HepG2 (cell line): ENCODE measurements around the gene SPTB. TPM values are rescaled to one million over a fixed set of nuclear protein-coding genes. Genes with fewer than 3 reads are reported as not detected.

ENCODE experiments used
- ATAC-seq: fragments of 200-7000 bp; cut with Tn5 transposase; 3 replicates; pipeline ENCODE4 v1.9.1; 2020; ENCODE audit warnings: mild to moderate bottlenecking, moderate library complexity
- BruUV-seq: library from RNA; stranded (reverse); fragments of 400-500 nt; replicated peaks from 2 replicates; lab custom pipeline; 2021; lab: Mats Ljungman, UMichigan
- CTCF ChIA-PET: fragments of 300-600 bp; formaldehyde crosslinking; extraction: SDS; loops from one replicate; lab custom pipeline; 2021; ENCODE audit warnings: low total read pairs, inconsistent platforms, low intra/inter-chr PET ratio; lab: Yijun Ruan, JAX
- POLR2A ChIA-PET: fragments of 350-600 bp; sonication (Branson Sonifier 250); formaldehyde crosslinking; loops from one replicate; lab custom pipeline; 2020; ENCODE audit warnings: antibody characterized with exemption, inconsistent platforms; lab: Yijun Ruan, JAX
- DNase-seq: peaks from one replicate; pipeline ENCODE4 v3.0.0-alpha.2; 2015; ENCODE audit warnings: low spot score
- FAIRE-seq: peaks from 3 replicates; lab custom pipeline; 2011; peaks lifted over from hg19 to GRCh38; lab: Jason Lieb, UNC
- H2AFZ ChIP-seq: one replicate; pipeline ENCODE4 v1.6.1; 2011; ENCODE audit warnings: low read length, inconsistent platforms
- H3K27ac ChIP-seq: fragments of 300-600 bp; 3 replicates; pipeline ENCODE4 v1.8.0; 2011; ENCODE audit warnings: mixed run types, mild to moderate bottlenecking, mixed read lengths, low read length, inconsistent platforms; ENCODE audit not compliant: insufficient read depth; ENCODE audit errors: extremely low read length
- H3K27me3 ChIP-seq, 2 experiments: fragments of 200-600 bp in 1 of 2; 2 replicates in 1 of 2; 3 replicates in 1 of 2; pipeline versions ENCODE4 v1.6.0 to v1.8.0; 2011; ENCODE audit warnings: low read length in 2 of 2, mild to moderate bottlenecking in 2 of 2, moderate library complexity in 2 of 2, inconsistent platforms in 1 of 2; ENCODE audit not compliant: insufficient read depth in 2 of 2, control insufficient read depth in 1 of 2
- H3K36me3 ChIP-seq, 2 experiments: fragments of 200-600 bp in 1 of 2; replicated peaks in 1 of 2; 2 replicates in 1 of 2; 3 replicates in 1 of 2; pipeline versions ENCODE4 v1.5.1 to v1.8.0; 2011; ENCODE audit warnings: low read length in 2 of 2, inconsistent platforms in 1 of 2; ENCODE audit not compliant: insufficient read depth in 2 of 2, control insufficient read depth in 1 of 2
- H3K4me1 ChIP-seq: 2 replicates; pipeline ENCODE4 v1.5.1; 2012; ENCODE audit warnings: low read length, inconsistent platforms; ENCODE audit not compliant: insufficient read depth
- H3K4me2 ChIP-seq: 2 replicates; pipeline ENCODE4 v1.6.0; 2011; ENCODE audit warnings: low read depth, low read length, inconsistent platforms
- H3K4me3 ChIP-seq, 3 experiments: fragments of 200-600 bp in 1 of 3; sonication (generic), shearing (Covaris generic) in 1 of 3; replicated peaks in 1 of 3; 2 replicates each; pipeline ENCODE4 v1.5.1; 2011 to 2016; ENCODE audit warnings: low read length in 3 of 3, inconsistent platforms in 2 of 3, low read depth in 2 of 3, mild to moderate bottlenecking in 2 of 3, control low read depth in 1 of 3, mixed read lengths in 1 of 3; ENCODE audit not compliant: insufficient read depth in 1 of 3
- H3K79me2 ChIP-seq: one replicate; pipeline ENCODE4 v1.6.1; 2011; ENCODE audit warnings: low read length, inconsistent platforms; ENCODE audit not compliant: insufficient read depth
- H3K9ac ChIP-seq: 2 replicates; pipeline ENCODE4 v1.6.0; 2011; ENCODE audit warnings: mild to moderate bottlenecking, low read depth, low read length, inconsistent platforms; ENCODE audit not compliant: insufficient read depth
- H3K9me3 ChIP-seq: 2 replicates; pipeline ENCODE4 v1.5.1; 2012; ENCODE audit warnings: mild to moderate bottlenecking, low read length
- H4K20me1 ChIP-seq: 2 replicates; pipeline ENCODE4 v1.6.0; 2011; ENCODE audit warnings: inconsistent platforms, mild to moderate bottlenecking, low read length, moderate library complexity; ENCODE audit not compliant: insufficient read depth
- CBX5 ChIP-seq: sonication (generic); formaldehyde crosslinking; IDR thresholded peaks from 2 replicates; pipeline ENCODE4 v1.4.0; 2020; ENCODE audit warnings: missing genetic modification reagents, borderline replicate concordance
- GABPB1 ChIP-seq: IDR thresholded peaks from 2 replicates; pipeline ENCODE4 v1.6.1; 2016; ENCODE audit warnings: mild to moderate bottlenecking, missing genetic modification reagents, moderate library complexity, missing compliant biosample characterization
- HES4 ChIP-seq: sonication (generic); formaldehyde crosslinking; IDR thresholded peaks from 2 replicates; pipeline ENCODE4 v1.9.0; 2021; ENCODE audit warnings: mild to moderate bottlenecking, missing genetic modification reagents, borderline replicate concordance
- NFIB ChIP-seq: sonication (generic); formaldehyde crosslinking; IDR thresholded peaks from 2 replicates; pipeline ENCODE4 v1.9.0; 2021; ENCODE audit warnings: missing genetic modification reagents, mild to moderate bottlenecking, borderline replicate concordance
- POLR2AphosphoS2 ChIP-seq: IDR thresholded peaks from 2 replicates; pipeline ENCODE4 v1.6.1; 2011; ENCODE audit warnings: low read depth, low read length, improper control_type of control experiment
- PRMT3 ChIP-seq: sonication (generic); formaldehyde crosslinking; IDR thresholded peaks from 2 replicates; pipeline ENCODE4 v1.8.1; 2022; ENCODE audit warnings: low read depth, mild to moderate bottlenecking, moderate library complexity, missing genetic modification reagents, borderline replicate concordance
- U2AF1 ChIP-seq: fragments of 200-400 bp; formaldehyde crosslinking; optimal IDR thresholded peaks from 2 replicates; pipeline ENCODE3; 2017; ENCODE audit warnings: mild to moderate bottlenecking, low read depth, low read length
- ZNF296 ChIP-seq: sonication (generic); formaldehyde crosslinking; conservative IDR thresholded peaks from 2 replicates; pipeline ENCODE4 v1.5.0; 2020; ENCODE audit warnings: mild to moderate bottlenecking, missing genetic modification reagents
- ZNF614 ChIP-seq: IDR thresholded peaks from 2 replicates; pipeline ENCODE4 v1.6.1; 2018; ENCODE audit warnings: missing biosample characterization, missing genetic modification reagents, inconsistent platforms, borderline replicate concordance
- ZSCAN30 ChIP-seq: sonication (generic); formaldehyde crosslinking; IDR thresholded peaks from 2 replicates; pipeline ENCODE4 v1.5.0; 2020; ENCODE audit warnings: mild to moderate bottlenecking, missing genetic modification reagents
- WGBS: methylation state at CpG from one replicate; pipeline ENCODE4 v1.1.6; 2017; ENCODE audit warnings: low lambda C conversion rate; 5-methylcytosine and 5-hydroxymethylcytosine counted together
- in situ Hi-C: cut with HindIII; loops from 2 replicates; pipeline ENCODE4 v1.10.0; 2017; ENCODE audit warnings: low pct_unique_long_range_greater_than_20kb; ENCODE audit not compliant: extremely low pct_ligation_motif_present
- intact Hi-C: fragments of 100-400 bp; cut with micrococcal nuclease; formaldehyde crosslinking; loops from one replicate; pipeline ENCODE4 v1.10.0; 2022; ENCODE audit not compliant: unreplicated experiment
- polyA plus RNA-seq, 8 experiments: library from polyadenylated mRNA; depleted of rRNA in 3 of 8; stranded (reverse) in 7 of 8; unstranded in 1 of 8; fragments of >200 nt; fragmentation: Illumina TruSeq in 4 of 8; extraction: Trizol in 4 of 8; gene quantifications; 2 replicates each; pipeline versions ENCODE4 v1.2.1 to v1.2.3, GENCODE V29; 2011 to 2016; ENCODE audit warnings: low read depth in 4 of 8, missing spikeins in 1 of 8, mixed read lengths in 1 of 8; ENCODE audit not compliant: insufficient read depth in 1 of 8
- total RNA-seq, 5 experiments: library from RNA; depleted of rRNA; stranded (reverse); fragments of >200 nt; fragmentation: Illumina TruSeq; extraction: Trizol; gene quantifications; 2 replicates each; pipeline ENCODE4 v1.2.3, GENCODE V29; 2016; ENCODE audit warnings: low read depth in 1 of 5
- TF ChIP-seq, protein P1 (sequence below): sonication (generic); formaldehyde crosslinking; IDR thresholded peaks from 2 replicates; pipeline ENCODE4 v1.4.0; 2020; ENCODE audit warnings: missing genetic modification reagents, borderline replicate concordance
- TF ChIP-seq, protein P2 (sequence below): sonication (generic); formaldehyde crosslinking; IDR thresholded peaks from 2 replicates; pipeline ENCODE4 v1.4.0; 2020; ENCODE audit warnings: mild to moderate bottlenecking, missing genetic modification reagents
- TF ChIP-seq, protein P3 (sequence below): sonication (generic); formaldehyde crosslinking; IDR thresholded peaks from 2 replicates; pipeline ENCODE4 v1.4.0; 2020; ENCODE audit warnings: mild to moderate bottlenecking, missing genetic modification reagents, borderline replicate concordance

Gene SPTB
- total and polyA plus RNA-seq, 2 of the 13 experiments (the other 11 are each of a cell fraction or from before 2014, with no cell fraction given) = 0.01 to 0.02 TPM

DNA sequence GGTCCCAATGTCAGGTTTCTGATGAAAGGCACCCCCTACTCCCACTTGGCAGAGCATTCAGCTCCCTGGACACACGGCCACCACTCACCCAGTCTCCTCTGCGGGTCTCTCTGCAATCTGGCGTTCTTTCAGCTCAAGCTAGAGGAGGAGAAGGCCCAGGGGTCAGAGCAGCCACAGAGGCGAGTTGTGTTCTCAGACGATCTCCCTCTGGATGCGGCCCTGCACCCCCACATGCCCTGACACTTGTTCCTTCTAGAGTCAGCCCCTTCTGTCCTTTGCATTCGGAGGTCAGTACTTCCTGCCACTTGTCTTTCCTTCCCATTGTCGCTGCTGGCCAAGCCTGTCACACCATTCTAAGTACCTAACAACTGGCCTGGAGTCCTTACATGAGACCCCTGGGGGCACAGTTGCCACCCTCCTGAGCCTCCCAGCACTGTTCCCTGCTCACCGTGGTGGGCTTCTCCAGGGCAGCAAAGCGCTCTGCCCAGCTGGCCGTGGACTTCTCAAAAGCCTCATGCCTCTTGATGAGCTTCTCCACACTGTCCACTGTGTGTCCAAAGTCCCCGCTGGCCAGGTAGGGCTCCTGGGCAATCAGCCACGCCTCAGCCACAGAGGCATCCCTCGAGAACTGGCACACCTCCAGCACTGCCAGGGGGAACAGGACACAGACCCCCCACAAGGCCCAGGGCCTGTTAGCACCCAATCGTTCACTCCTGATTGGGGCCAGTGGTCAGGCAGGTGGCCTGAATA, 112.3 kb downstream of the SPTB start:
- no peak overlapping the region for H3K27ac ChIP-seq
- H3K36me3 ChIP-seq = no peaks in the 10 kb centered on the region
- H3K4me3 ChIP-seq = peak overlapping the region in 1 of 3 experiments; percentile 16; a peak in 1 of 6 replicates
- in situ Hi-C loops (no loop called here), intact Hi-C loops (no loop called here)
- peak overlapping the region; percentile 45; the same call in 1 of the 2 replicates for H3K4me2 ChIP-seq
- ChIA-PET POLR2A (interaction anchor here (0.9 kb wide), 1 partner anchor 9 kb away, joined by 4 read pairs; no protein-coding TSS in a partner anchor), CTCF (no interaction called here)
- DNase-seq = no peak
- H2AFZ ChIP-seq = no peak overlapping the region
- no peak for ATAC-seq
- H4K20me1 ChIP-seq = no peaks in the 10 kb centered on the region
- whole genome bisulfite sequencing = 10% methylated on average over 8 of the region's 15 CpGs
- H3K9me3 ChIP-seq = no peaks in the 10 kb centered on the region
- FAIRE-seq = no peak
- peaks cover 4 to 30% of the 10 kb centered on the region in 2 experiments; a peak in 4 of 5 replicates for H3K27me3 ChIP-seq
- no peaks in the 10 kb centered on the region for H3K79me2 ChIP-seq
- no TSS peak for BruUV-seq
- TF ChIP-seq CBX5 (no peak), HES4 (CRISPR knock-in tag) (no peak), NFIB (CRISPR knock-in tag) (no peak), POLR2AphosphoS2 (no peak), ZNF614 (CRISPR knock-in tag) (no peak), ZNF296 (CRISPR knock-in tag) (no peak), ZSCAN30 (CRISPR knock-in tag) (no peak), PRMT3 (CRISPR knock-in tag) (no peak), GABPB1 (no peak), U2AF1 (no peak)
- TF ChIP-seq, protein P1, sequence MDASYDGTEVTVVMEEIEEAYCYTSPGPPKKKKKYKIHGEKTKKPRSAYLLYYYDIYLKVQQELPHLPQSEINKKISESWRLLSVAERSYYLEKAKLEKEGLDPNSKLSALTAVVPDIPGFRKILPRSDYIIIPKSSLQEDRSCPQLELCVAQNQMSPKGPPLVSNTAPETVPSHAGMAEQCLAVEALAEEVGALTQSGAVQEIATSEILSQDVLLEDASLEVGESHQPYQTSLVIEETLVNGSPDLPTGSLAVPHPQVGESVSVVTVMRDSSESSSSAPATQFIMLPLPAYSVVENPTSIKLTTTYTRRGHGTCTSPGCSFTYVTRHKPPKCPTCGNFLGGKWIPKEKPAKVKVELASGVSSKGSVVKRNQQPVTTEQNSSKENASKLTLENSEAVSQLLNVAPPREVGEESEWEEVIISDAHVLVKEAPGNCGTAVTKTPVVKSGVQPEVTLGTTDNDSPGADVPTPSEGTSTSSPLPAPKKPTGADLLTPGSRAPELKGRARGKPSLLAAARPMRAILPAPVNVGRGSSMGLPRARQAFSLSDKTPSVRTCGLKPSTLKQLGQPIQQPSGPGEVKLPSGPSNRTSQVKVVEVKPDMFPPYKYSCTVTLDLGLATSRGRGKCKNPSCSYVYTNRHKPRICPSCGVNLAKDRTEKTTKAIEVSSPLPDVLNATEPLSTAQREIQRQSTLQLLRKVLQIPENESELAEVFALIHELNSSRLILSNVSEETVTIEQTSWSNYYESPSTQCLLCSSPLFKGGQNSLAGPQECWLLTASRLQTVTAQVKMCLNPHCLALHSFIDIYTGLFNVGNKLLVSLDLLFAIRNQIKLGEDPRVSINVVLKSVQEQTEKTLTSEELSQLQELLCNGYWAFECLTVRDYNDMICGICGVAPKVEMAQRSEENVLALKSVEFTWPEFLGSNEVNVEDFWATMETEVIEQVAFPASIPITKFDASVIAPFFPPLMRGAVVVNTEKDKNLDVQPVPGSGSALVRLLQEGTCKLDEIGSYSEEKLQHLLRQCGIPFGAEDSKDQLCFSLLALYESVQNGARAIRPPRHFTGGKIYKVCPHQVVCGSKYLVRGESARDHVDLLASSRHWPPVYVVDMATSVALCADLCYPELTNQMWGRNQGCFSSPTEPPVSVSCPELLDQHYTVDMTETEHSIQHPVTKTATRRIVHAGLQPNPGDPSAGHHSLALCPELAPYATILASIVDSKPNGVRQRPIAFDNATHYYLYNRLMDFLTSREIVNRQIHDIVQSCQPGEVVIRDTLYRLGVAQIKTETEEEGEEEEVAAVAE (CRISPR knock-in tag) = no peak
- TF ChIP-seq, protein P2, sequence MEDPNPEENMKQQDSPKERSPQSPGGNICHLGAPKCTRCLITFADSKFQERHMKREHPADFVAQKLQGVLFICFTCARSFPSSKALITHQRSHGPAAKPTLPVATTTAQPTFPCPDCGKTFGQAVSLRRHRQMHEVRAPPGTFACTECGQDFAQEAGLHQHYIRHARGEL = no peak
- TF ChIP-seq, protein P3, sequence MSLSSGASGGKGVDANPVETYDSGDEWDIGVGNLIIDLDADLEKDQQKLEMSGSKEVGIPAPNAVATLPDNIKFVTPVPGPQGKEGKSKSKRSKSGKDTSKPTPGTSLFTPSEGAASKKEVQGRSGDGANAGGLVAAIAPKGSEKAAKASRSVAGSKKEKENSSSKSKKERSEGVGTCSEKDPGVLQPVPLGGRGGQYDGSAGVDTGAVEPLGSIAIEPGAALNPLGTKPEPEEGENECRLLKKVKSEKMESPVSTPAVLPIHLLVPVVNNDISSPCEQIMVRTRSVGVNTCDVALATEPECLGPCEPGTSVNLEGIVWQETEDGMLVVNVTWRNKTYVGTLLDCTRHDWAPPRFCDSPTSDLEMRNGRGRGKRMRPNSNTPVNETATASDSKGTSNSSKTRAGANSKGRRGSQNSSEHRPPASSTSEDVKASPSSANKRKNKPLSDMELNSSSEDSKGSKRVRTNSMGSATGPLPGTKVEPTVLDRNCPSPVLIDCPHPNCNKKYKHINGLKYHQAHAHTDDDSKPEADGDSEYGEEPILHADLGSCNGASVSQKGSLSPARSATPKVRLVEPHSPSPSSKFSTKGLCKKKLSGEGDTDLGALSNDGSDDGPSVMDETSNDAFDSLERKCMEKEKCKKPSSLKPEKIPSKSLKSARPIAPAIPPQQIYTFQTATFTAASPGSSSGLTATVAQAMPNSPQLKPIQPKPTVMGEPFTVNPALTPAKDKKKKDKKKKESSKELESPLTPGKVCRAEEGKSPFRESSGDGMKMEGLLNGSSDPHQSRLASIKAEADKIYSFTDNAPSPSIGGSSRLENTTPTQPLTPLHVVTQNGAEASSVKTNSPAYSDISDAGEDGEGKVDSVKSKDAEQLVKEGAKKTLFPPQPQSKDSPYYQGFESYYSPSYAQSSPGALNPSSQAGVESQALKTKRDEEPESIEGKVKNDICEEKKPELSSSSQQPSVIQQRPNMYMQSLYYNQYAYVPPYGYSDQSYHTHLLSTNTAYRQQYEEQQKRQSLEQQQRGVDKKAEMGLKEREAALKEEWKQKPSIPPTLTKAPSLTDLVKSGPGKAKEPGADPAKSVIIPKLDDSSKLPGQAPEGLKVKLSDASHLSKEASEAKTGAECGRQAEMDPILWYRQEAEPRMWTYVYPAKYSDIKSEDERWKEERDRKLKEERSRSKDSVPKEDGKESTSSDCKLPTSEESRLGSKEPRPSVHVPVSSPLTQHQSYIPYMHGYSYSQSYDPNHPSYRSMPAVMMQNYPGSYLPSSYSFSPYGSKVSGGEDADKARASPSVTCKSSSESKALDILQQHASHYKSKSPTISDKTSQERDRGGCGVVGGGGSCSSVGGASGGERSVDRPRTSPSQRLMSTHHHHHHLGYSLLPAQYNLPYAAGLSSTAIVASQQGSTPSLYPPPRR (CRISPR knock-in tag) = no peak
- no peak overlapping the region for H3K9ac ChIP-seq
- H3K4me1 ChIP-seq = peaks cover 20% of the 10 kb centered on the region
